ENCODE data around the gene FREY1.

FREY1 gene

GRCh38 chr11:45927332-45927683, 20.2 kb upstream of the FREY1 start:
- Histone ChIP-seq H3K4me1 (ENCODE audit: insufficient read depth, low read length) (no peaks in the 10 kb centered on the region), H3K4me3 (ENCODE audit: low read depth in 1 of 2, low read length in 2 of 2) (no peak overlapping the region), H3K36me3 (ENCODE audit: insufficient read depth, low read length) (peaks cover 14% of the 10 kb centered on the region), H3K9me3 (ENCODE audit: low read length) (no peaks in the 10 kb centered on the region), H3K27me3 (ENCODE audit: control insufficient read depth in 1 of 2, insufficient read depth in 2 of 2, low read length in 2 of 2) (peaks cover 4 to 21% of the 10 kb centered on the region in 2 donors), H3K27ac (ENCODE audit: low read depth, low read length) (no peak overlapping the region), H3K9ac (ENCODE audit: low read length) (no peak overlapping the region)

GRCh38 chr11:45926536-45927331, 19.7 kb upstream of the FREY1 start:
- H3K36me3 ChIP-seq (ENCODE audit: insufficient read depth, low read length), result peaks cover 8% of the 10 kb centered on the region
- H3K9me3 ChIP-seq (ENCODE audit: low read length), result no peaks in the 10 kb centered on the region
- no peaks in the 10 kb centered on the region for H3K4me1 ChIP-seq (ENCODE audit: insufficient read depth, low read length)
- H3K27ac ChIP-seq (ENCODE audit: low read depth, low read length), result no peak overlapping the region
- no peak overlapping the region for H3K4me3 ChIP-seq (ENCODE audit: low read depth in 1 of 2, low read length in 2 of 2)
- H3K27me3 ChIP-seq (ENCODE audit: control insufficient read depth in 1 of 2, insufficient read depth in 2 of 2, low read length in 2 of 2), result peaks cover 4 to 27% of the 10 kb centered on the region in 2 donors
- H3K9ac ChIP-seq (ENCODE audit: low read length), result no peak overlapping the region

- peaks cover 4 to 33% of the 10 kb centered on the region in 2 donors for H3K27me3 ChIP-seq (ENCODE audit: control insufficient read depth in 1 of 2, insufficient read depth in 2 of 2, low read length in 2 of 2)
- H3K9ac ChIP-seq (ENCODE audit: low read length), result no peak overlapping the region
- peaks cover under 1% of the 10 kb centered on the region for H3K36me3 ChIP-seq (ENCODE audit: insufficient read depth, low read length)
- H3K9me3 ChIP-seq (ENCODE audit: low read length), result no peaks in the 10 kb centered on the region
- H3K4me1 ChIP-seq (ENCODE audit: insufficient read depth, low read length), result no peaks in the 10 kb centered on the region
- H3K27ac ChIP-seq (ENCODE audit: low read depth, low read length), result no peak overlapping the region
- no peak overlapping the region for H3K4me3 ChIP-seq (ENCODE audit: low read depth in 1 of 2, low read length in 2 of 2)
Observed at GRCh38 chr11:45926001-45926401, 18.9 kb upstream of the FREY1 start.

DNA sequence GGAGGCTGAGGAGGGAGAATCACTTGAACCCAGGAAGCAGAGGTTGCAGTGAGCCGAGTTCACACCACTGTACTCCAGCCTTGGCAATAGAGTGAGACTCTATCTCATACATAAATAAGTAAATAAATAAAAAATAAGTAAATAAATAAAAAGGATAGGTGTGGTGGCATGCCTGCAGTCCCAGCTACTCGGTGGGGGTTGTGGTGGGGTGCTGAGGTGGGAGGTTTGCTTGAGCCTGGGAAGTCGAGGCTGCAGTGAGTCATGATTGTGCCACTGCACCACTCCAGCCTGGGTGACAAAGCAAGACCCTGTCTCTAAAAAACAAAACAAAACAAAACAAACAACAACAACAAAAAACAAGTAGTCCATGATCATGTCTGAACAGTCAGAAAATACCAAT, 18.5 kb upstream of the FREY1 start:
- Histone ChIP-seq H3K27ac (ENCODE audit: low read depth, low read length) (no peak overlapping the region), H3K9me3 (ENCODE audit: low read length) (no peaks in the 10 kb centered on the region), H3K9ac (ENCODE audit: low read length) (no peak overlapping the region), H3K36me3 (ENCODE audit: insufficient read depth, low read length) (no peaks in the 10 kb centered on the region), H3K27me3 (ENCODE audit: control insufficient read depth in 1 of 2, insufficient read depth in 2 of 2, low read length in 2 of 2) (peaks cover 4 to 33% of the 10 kb centered on the region in 2 donors), H3K4me3 (ENCODE audit: low read depth in 1 of 2, low read length in 2 of 2) (no peak overlapping the region), H3K4me1 (ENCODE audit: insufficient read depth, low read length) (no peaks in the 10 kb centered on the region)

GRCh38 chr11:45924927-45925326, 17.9 kb upstream of the FREY1 start:
- H3K36me3 ChIP-seq (ENCODE audit: insufficient read depth, low read length), result no peaks in the 10 kb centered on the region
- no peak overlapping the region for H3K9ac ChIP-seq (ENCODE audit: low read length)
- H3K9me3 ChIP-seq (ENCODE audit: low read length), result no peaks in the 10 kb centered on the region
- peaks cover 4 to 33% of the 10 kb centered on the region in 2 donors for H3K27me3 ChIP-seq (ENCODE audit: control insufficient read depth in 1 of 2, insufficient read depth in 2 of 2, low read length in 2 of 2)
- no peak overlapping the region for H3K27ac ChIP-seq (ENCODE audit: low read depth, low read length)
- no peak overlapping the region for H3K4me3 ChIP-seq (ENCODE audit: low read depth in 1 of 2, low read length in 2 of 2)
- no peaks in the 10 kb centered on the region for H3K4me1 ChIP-seq (ENCODE audit: insufficient read depth, low read length)

- Histone ChIP-seq H3K36me3 (ENCODE audit: insufficient read depth, low read length) (no peaks in the 10 kb centered on the region), H3K9ac (ENCODE audit: low read length) (no peak overlapping the region), H3K27me3 (ENCODE audit: control insufficient read depth in 1 of 2, insufficient read depth in 2 of 2, low read length in 2 of 2) (peaks cover 4 to 33% of the 10 kb centered on the region in 2 donors), H3K4me3 (ENCODE audit: low read depth in 1 of 2, low read length in 2 of 2) (no peak overlapping the region), H3K4me1 (ENCODE audit: insufficient read depth, low read length) (no peaks in the 10 kb centered on the region), H3K27ac (ENCODE audit: low read depth, low read length) (no peak overlapping the region), H3K9me3 (ENCODE audit: low read length) (no peaks in the 10 kb centered on the region)
Observed at GRCh38 chr11:45924036-45924915, 17.2 kb upstream of the FREY1 start.

DNA sequence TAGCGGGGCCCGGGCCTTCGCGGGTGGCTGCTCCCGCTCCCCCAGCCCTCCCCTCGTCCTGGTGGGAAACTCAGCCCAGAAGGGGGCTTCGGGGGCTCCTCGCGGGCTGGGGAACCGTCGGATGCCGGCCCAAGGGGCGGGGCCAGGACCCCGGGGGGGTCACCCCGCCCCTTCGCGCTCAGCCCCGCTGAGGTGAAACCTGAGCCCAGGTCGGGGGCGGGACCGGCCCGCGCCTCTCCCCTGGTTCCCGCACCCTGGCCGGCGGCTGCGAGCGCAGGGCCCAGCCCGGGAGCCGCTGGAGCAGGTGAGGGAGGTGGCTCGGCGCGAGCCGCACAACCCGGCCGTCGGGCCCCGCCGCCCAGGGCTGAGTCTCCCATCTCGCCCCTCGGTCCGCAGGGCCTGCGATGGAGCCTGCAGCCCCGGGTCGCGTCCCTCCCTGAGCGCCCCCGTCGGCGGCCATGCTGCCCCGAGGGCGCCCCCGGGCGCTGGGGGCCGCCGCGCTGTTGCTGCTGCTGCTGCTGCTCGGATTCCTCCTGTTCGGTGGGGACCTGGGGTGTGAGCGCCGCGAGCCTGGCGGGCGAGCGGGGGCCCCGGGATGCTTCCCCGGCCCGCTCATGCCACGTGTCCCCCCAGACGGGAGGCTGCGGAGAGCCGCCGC, 15.5 kb upstream of the FREY1 start, which contains the start of gene LARGE2:
TSS of gene LARGE2 (plus strand) at position 232 of the 658 bp plus-strand sequence. CDS start at position 459, 227 bp downstream.
- peaks cover 4 to 33% of the 10 kb centered on the region in 2 donors for H3K27me3 ChIP-seq (ENCODE audit: control insufficient read depth in 1 of 2, insufficient read depth in 2 of 2, low read length in 2 of 2)
- no peak within 1 kb of the TSS for H3K4me3 ChIP-seq (ENCODE audit: low read depth in 1 of 2, low read length in 2 of 2)
- H3K9ac ChIP-seq (ENCODE audit: low read length), result no peak within 1 kb of the TSS
- no peaks in the 10 kb centered on the region for H3K9me3 ChIP-seq (ENCODE audit: low read length)
- H3K27ac ChIP-seq (ENCODE audit: low read depth, low read length), result no peak within 1 kb of the TSS
- no peaks in the 10 kb centered on the region for H3K36me3 ChIP-seq (ENCODE audit: insufficient read depth, low read length)
- no peaks in the 10 kb centered on the region for H3K4me1 ChIP-seq (ENCODE audit: insufficient read depth, low read length)

- H3K4me3 ChIP-seq (ENCODE audit: low read depth in 1 of 2, low read length in 2 of 2), result no peak overlapping the region
- no peak overlapping the region for H3K9ac ChIP-seq (ENCODE audit: low read length)
- peaks cover 6% of the 10 kb centered on the region for H3K4me1 ChIP-seq (ENCODE audit: insufficient read depth, low read length)
- no peak overlapping the region for H3K27ac ChIP-seq (ENCODE audit: low read depth, low read length)
- no peaks in the 10 kb centered on the region for H3K36me3 ChIP-seq (ENCODE audit: insufficient read depth, low read length)
- peaks cover 4 to 33% of the 10 kb centered on the region in 2 donors for H3K27me3 ChIP-seq (ENCODE audit: control insufficient read depth in 1 of 2, insufficient read depth in 2 of 2, low read length in 2 of 2)
- no peaks in the 10 kb centered on the region for H3K9me3 ChIP-seq (ENCODE audit: low read length)
Observed at GRCh38 chr11:45921561-45922424, 14.7 kb upstream of the FREY1 start.

GRCh38 chr11:45920531-45921477, 13.7 kb upstream of the FREY1 start:
- no peaks in the 10 kb centered on the region for H3K9me3 ChIP-seq (ENCODE audit: low read length)
- no peak overlapping the region for H3K4me3 ChIP-seq (ENCODE audit: low read depth in 1 of 2, low read length in 2 of 2)
- H3K27me3 ChIP-seq (ENCODE audit: control insufficient read depth in 1 of 2, insufficient read depth in 2 of 2, low read length in 2 of 2), result peaks cover 4 to 33% of the 10 kb centered on the region in 2 donors
- no peak overlapping the region for H3K27ac ChIP-seq (ENCODE audit: low read depth, low read length)
- H3K9ac ChIP-seq (ENCODE audit: low read length), result no peak overlapping the region
- peaks cover 2% of the 10 kb centered on the region for H3K36me3 ChIP-seq (ENCODE audit: insufficient read depth, low read length)
- peaks cover 12% of the 10 kb centered on the region for H3K4me1 ChIP-seq (ENCODE audit: insufficient read depth, low read length)
